HG03442 (cell line): Measurements from ENCODE around the gene NLE1.
"Not testable (repeated sequence)": the region's sequence is repeated elsewhere in the genome, so short reads cannot be mapped to it uniquely, and the experiment has no call there.

Experiments
- ATAC-seq: cut with Tn5 transposase; IDR thresholded peaks from one replicate; pipeline ENCODE4 v1.9.1; 2021; ENCODE audit warnings: mild to moderate bottlenecking, moderate library complexity; ENCODE audit not compliant: unreplicated experiment

Gene NLE1

DNA sequence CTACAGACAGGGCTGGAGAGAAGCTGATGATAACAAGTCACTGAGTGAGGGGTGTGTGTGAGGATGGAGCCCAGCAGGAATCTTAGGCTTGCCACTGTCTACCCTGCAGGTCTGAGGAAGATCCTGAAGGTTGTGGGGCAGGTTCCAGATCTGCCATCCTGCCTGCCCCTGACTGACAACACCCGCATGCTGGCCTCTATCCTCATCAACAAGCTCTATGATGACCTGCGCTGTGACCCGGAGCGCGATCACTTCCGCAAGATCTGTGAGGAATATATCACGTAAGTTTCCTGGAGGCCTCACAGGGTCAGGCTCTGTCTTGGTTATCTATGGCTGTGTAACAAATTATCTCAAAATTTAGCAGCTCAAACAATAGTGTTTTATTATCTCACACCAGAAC lies 21.8 kb upstream of the NLE1 start:
- no peak for ATAC-seq

DNA sequence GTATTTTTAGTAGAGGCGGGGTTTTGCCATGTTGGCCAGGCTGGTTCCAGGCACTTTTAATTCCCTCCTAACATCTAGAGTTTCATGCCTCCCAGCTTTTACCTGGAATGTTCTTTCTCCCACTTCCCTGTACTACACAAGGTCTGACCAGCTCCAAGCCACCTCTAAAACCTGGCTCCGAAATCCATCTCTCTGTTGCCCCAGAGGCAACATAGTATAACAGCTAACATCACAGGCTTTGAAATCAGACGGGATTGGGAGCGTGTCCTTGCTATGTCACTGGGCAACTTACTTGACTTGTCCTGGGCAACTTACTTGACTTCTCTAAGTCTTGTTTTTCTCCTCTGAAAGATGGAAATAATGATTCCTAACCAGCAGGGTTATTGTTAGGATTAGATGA lies 20.7 kb upstream of the NLE1 start:
- no peak for ATAC-seq

DNA sequence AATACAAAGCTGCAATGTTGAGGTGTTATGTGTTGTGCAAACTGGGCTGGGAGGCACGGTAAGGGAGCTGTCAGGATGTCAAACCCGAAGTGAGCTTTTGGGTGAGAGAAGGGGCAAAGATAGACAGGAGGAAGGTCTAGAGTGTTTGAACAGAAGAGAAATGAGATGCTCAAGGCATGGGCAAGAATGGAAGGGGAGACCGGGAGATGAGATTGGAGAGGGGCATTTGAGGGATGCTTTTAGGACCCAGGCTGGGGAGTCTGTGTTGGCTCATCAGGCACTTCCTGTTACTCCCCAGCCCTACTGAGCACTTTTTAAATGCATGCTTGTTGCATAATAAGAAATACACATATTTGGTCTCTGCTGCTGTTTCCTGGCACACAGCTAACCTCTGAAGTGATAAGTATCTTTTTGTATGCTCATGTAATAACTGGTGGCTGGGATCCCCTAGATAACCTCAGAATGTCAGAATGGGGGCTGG lies 19.2 kb upstream of the NLE1 start:
- no peak for ATAC-seq

DNA sequence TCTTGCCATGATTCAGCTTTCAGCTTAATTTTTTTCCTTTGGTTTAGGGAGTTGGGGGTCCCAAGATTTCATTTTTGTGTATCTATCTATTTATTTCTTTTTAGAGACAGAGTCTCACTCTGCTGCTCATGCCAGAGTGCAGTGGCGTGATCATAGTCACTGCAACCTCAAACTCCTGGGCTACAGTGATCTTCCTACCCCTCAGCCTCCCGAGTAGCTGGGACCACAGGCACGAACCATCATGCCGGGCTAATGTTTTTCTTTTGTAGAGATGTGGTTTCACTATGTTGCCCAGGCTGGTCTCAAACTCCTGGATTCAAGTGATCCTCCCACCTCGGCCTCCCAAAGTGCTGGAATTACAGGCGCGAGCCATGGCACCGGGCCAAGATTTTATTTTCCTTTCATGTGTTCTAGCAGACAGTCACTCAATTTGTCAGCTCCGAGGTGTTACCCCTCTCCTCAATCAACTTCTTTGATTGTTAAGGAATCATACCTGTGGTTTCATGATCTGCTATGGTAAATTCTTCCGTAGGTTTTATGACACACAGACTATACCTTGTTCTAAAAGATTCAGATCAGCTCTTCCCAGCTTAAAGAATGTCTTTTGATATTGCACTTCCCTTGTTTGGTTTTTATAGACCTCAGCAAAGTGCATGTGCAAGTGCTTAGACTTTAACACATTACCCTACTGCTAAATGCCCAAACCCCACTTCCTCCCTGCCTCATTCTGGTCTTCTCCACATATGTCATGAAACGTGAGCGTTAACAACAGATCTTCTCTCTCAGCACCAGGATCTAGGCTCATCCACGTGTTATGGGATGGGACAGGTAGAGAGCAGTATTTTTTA lies 18.5 kb upstream of the NLE1 start:
- ATAC-seq: no peak

DNA sequence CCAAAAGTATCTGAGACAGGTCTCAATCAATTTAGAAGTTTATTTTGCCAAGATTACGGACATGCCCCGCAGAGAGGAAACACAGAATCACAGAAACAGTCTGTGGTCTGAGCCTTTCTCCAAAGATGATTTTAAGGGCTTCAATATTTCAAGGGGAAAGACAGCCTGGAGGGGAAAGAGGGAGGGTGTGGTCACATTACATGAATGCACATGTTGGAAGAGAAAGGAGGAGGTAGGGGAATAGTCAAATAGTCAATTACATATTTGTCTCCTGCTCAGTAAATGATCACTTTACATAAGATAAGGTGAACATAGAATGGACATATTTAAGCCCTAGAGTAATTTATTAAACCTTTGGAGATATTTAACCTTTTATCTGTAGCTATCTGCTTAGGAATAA lies 17.8 kb upstream of the NLE1 start:
- ATAC-seq: no peak

DNA sequence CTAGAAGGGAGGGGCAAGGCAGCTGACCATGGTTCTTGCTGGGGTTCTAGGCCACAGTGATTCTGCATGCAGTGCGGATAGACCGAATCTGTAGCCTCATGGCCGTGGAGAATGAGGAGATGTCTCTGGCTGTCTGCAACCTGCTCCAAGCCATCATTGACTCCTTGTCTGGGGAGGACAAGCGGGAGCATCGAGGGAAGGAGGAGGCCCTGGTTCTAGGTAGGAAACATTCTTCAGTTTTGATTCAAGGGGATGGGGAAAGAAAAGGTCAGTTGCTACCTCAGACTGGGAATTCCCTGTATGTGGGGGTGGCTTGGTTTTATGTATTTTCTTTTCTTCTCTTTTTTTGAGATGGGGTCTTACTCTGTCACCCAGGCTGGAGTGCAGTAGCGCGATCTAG lies 13.1 kb upstream of the NLE1 start:
- ATAC-seq: no peak

DNA sequence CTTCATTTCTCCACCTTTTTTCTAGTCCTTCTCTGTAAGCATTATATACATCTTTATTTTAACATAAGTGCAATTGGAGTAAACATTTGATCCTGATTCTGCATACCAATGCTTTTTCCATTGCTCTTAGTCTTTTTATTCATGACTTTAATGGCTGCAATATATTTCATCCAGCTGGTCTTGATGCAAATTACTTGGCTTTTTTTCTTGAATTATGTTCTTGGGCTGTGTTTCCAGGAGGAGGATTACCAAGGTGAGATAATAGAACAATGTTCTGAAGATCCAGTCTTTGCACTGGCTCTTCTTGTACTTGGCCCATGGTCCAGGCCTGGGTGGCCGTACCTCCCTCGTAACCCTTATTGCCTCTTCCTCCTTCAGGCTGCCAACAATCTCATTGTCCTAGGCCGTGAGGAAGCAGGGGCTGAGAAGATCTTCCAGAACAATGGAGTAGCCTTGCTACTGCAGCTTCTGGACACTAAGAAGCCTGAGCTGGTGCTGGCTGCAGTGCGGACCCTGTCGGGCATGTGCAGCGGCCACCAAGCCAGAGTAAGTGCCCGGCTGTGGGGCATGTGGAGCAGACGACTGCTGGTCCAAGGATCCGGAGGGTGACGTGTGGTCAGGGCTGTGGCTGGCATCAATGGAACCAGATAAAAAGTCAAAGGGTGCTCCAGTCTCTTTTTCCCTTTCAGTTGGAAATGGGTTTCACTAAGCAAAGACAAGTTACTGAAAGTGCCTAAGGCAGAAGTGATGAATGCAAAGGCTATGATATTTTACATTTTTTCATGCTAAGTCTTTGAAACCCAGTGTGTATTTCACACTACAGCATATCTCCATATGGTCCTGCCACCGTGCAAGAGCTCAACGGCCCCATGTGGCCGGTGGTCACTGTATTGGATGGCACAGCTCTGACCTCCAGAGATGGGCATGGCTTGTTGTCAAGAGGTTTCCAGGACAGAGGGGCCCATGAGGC lies 12.4 kb upstream of the NLE1 start:
- no peak for ATAC-seq

DNA sequence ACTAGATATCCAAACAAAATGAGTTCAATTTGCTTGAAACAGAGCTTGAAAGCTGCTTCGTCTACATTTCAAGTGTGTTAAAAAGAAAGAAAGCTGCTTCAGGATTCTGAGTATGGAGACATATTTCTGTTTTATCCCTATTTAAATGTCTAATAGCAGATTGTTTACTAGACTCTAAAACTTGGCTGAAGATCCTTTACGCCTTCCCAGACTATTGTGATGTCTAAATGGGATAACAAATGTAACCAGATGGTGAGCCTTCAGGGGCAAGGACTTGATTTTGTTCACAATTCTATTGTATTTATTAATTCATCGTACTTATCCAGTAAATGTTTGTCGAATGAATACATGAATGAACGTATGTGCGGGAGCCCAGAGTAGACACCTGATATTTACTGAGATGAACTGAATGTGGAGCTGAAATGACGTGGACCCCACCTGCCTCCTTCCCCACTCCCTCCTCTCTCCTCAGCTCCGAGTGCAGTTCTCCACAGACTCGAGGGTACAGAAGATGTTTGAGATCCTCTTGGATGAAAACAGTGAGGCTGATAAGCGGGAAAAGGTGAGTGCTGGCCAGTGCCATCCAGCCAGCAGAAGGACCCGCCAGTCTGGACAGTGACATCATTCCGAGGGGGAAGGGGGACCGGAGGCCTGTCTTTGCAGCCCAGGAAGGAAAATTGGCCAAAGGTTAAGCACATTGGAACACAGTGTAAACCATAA lies 10.5 kb upstream of the NLE1 start:
- ATAC-seq: no peak

DNA sequence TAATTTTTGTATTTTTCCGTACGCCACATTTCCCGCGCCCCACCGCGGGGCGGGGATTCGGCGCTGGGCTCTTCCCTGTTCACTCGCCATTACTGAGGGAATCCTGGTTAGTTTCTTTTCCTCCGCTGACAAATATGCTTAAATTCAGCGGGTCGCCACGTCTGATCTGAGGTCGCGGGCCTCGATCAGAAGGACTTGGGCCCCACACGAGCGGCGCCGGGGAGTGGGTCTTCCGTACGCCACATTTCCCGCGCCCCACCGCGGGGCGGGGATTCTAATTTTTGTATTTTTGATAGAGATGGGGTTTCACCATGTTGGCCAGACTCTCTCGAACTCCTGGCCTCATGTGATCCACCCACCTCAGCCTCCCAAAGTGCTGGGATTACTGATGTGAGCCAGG lies 9.0 kb upstream of the NLE1 start:
- ATAC-seq: not testable (repeated sequence)

DNA sequence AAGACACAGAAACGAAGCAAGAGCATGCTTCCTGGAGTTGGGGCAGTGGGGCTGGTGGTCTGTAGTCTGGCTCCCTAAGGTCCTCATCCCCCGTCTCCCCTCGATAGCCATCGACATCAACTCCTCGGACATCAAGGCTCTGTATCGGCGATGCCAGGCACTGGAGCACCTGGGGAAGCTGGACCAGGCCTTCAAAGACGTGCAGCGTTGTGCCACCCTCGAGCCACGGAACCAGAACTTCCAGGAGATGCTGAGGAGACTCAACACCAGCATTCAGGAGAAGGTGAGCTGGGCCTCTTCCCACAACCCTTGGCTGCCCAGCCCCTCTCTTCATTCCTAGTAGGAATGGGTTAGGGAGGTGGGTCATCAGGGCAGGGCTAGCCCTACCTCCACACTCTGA lies 7.8 kb upstream of the NLE1 start:
- no peak for ATAC-seq

DNA sequence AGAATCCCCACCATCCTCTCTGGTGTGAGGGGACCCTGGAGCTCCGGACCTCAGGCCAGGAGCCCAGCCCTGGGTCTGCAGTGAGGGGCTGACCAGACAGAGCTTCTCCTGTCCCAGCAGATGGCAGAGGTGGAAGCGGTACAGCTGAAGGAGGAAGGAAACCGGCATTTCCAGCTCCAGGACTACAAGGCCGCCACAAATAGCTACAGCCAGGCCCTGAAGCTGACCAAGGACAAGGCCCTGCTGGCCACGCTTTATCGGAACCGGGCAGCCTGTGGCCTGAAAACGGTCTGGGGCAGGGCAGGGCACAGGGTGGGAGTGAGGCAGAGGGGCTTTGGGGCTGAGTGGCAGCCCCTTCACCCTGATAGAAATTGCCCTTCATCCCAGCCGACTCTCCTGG lies 6.0 kb upstream of the NLE1 start:
- no peak for ATAC-seq

DNA sequence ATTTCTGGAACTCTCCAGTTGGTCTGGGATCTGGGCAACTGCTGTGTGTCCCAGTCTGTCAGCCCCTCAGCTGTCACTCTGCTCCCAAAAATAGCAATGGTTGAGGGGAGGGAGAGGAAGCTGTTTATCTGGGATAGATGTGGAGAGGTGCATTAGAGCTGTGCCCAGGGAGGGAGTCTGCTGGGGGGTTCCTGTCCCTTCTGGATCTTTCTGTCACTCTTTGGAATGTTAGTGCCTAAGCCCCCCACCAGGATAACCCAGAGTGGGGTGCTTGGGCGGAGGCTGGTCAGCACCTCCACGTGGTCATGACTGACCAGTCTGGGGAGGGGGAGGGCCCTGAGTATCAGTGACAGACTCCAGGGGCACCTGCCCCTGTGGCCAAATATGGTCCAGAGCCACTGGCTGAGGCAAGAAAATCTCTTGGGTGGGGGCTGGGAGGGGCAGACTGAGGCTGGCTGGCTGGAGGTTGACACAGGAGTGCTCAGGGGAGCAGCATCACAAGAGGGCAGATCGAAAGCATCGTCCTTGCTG lies 5.3 kb upstream of the NLE1 start, which contains the start of gene UNC45B:
Gene UNC45B (plus strand): TSS at position 443 of the 531 bp plus-strand sequence. CDS start 447 bp downstream, outside the sequence.
- ATAC-seq: no peak

DNA sequence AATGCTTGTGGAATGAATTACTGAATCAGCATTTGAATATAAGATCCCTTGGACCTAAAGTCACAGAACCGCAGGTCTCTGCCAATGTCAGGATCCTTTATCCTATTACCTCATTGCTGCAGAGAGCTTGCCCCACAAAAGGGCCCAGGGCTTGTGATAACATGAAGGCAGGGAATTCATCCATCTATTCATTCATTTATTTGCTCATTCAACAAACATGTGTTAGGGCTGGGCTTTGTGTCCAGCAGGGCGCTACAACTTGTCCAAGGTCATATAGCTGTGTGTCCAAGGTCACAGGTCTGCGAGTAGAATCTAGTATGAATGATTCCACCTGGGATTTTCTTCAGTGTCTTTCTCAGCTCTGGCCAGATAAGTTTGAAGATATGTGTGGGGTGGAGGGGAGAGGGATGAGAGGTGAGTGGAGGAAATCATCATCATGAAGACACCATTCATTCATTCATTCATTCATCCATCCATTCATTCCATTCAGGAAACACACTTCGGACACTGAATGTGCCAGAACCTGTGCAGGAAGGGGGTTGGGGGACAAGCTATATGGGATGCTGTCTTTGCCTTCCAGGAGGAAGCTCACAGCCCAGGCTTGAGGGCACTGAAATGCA lies 4.2 kb upstream of the NLE1 start:
- ATAC-seq: no peak

DNA sequence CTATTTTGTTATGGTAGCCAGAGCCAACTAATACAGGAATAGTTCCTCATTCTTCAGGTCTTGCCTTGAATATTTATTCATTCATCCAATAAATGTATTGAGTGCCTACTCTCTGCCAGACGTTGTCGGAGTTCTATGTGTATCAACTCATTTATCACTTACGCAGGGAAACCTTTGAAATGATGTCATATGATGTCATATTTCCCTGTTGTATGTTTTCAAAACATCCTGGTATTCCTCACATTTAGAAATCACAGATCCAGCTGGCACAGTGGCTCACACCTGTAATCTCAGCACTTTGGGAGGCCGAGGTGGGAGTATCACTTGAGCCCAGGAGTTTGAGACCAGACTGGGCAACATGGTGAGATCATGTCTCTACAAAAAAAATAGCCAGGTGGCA lies 2.7 kb upstream of the NLE1 start:
- ATAC-seq: no peak

DNA sequence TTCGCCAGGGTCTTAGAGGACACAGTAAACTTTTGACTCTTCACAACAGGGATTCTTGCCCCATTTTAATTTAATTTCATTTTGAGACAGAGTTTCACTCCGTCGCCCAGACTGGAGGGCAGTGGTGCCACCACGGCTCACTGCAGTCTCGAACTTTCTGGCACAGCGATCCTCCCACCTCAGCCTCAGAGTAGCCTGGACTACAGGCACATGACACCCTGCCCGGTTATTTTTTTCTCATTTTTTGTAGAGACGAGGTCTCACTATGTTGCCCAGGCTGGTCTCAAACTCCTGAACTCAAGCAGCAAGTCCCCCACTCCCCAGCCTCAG lies 329 bp upstream of the NLE1 start:
- no peak for ATAC-seq

DNA sequence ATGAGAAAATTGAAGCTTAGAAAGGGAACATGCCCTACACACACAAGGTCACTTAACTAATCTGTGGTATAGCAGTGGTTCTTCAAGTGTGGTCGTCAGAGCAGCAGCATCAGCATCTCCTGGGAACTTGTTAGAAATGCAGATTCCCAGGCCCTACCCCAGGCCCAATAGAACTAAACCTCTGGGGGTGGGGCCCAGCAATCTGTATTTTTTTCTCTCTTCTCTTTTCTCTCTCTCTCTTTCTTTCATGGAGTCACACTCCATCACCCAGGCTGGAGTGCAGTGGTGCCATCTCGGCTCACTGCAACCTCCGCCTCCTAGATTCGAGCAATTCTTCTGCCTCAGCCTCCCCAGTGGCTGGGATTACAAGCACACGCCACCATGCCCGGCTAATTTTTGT lies 3.9 kb downstream of the NLE1 start:
- no peak for ATAC-seq

DNA sequence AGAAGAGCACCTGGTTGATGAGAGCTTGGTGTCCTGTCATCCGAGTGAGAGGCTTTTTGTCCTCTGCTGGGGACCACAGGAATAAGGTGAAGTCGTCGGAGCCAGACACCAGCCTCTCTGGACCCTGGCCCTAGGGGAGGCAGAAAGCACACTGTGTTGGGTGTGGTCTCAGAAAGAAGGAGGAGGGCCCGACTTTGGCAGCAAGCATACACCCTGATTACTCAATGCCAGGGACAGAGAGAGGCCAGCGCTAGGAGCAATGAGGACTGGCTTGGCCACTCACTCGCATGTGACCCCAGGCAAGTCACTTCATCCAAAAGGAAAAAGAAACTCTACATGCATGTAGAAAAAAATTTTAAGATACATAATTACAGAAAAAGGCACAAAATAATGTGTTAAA lies 6.8 kb downstream of the NLE1 start:
- no peak for ATAC-seq

DNA sequence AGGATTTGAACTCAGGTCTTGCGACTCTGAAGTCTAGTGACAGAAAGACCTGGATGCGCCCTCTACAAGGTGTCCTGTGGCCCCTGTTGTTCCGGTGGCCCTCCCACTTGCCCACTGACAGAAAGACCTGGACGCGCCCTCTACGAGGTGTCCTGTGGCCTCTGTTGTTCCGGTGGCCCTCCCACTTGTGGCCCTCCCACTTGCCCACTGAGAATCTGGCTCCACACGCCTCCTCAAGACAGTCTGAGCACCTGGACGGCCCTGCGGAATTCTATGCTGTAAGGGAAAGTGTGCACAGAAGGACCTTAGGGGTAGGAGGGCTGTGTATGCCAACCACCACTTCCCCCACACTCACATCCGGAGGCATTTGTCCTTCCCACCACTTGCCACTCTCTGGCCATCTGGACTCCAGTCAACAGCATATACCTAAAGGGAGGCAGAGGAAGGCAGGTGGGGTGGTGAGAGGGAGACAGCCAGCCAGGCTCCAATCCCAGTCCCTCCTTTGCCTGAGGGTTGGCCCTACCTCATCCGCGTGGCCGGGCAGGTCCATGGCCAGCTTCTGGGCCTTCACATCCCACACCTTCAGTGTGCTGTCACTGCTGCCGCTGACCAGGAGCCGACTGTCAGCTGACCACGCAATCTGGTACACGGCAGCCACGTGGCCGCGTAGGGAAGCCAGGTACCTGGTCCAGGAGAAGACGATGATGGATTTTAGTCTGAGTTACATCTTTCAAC lies 9.1 kb downstream of the NLE1 start:
- no peak for ATAC-seq

DNA sequence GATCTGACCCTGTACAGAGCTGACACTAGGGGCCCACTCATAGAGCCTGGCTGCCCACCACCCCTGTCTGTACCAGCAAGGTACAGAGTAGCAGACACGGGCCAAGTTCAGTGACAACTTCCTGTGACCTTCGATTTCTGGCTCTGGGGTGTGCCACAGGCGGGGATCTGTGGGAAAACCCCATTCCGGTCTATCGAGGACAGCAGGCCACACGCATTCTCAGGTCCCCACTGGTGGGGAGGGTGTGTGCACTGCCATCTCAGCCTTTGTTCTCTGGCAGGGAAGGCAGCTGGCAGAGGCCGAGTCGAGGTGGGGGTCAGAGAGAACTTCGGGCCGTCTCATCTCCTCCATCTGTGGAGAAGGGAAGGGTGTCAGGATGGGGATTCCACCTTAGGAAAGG lies 10.0 kb downstream of the NLE1 start:
- no peak for ATAC-seq

DNA sequence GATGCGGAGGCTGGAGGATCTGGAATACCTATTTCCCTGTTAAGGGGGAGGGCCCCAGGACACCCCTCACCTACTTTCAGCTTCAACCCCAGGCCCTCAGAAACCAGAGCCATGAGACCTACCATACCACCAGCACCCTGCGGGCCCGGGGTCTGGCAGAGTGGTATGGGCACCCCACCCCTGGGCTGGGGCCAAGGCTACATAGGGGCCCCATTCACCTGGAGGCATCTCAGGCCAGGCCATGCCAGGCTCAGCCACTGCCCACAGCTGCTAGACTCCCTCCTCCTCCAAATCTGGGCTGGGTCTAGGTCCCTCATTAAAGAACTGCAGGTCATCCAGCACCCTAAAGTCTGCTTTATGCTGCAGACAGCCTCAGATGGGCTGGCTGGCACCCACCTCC lies 11.7 kb downstream of the NLE1 start:
- no peak for ATAC-seq
